Effector memory CD4-positive, alpha-beta T cell (primary cell): ENCODE measurements around the gene TBC1D13.

ENCODE experiments used
- DNase-seq, 3 donors: peaks; one replicate each; pipeline ENCODE4 v3.0.0-alpha.2; 2020
- H3K27ac ChIP-seq: 2 replicates; pipeline ENCODE4 v1.7.0; 2013; ENCODE audit warnings: mild to moderate bottlenecking, low read length, moderate library complexity; ENCODE audit not compliant: insufficient read depth, poor library complexity, severe bottlenecking
- H3K27me3 ChIP-seq: replicated peaks from 2 replicates; pipeline ENCODE4 v1.7.0; 2013; ENCODE audit warnings: mild to moderate bottlenecking, low read length; ENCODE audit not compliant: insufficient read depth, control insufficient read depth, poor library complexity, severe bottlenecking
- H3K36me3 ChIP-seq: 2 replicates; pipeline ENCODE4 v1.7.0; 2013; ENCODE audit warnings: mild to moderate bottlenecking, low read length, moderate library complexity; ENCODE audit not compliant: control insufficient read depth, insufficient read depth
- H3K4me1 ChIP-seq: 2 replicates; pipeline ENCODE4 v1.7.0; 2013; ENCODE audit warnings: low read length, mild to moderate bottlenecking; ENCODE audit not compliant: control insufficient read depth, insufficient read depth, poor library complexity, severe bottlenecking
- H3K4me3 ChIP-seq: 2 replicates; pipeline ENCODE4 v1.7.0; 2013; ENCODE audit warnings: low read length, low read depth, mild to moderate bottlenecking; ENCODE audit not compliant: insufficient read depth, poor library complexity, severe bottlenecking
- H3K9me3 ChIP-seq: 2 replicates; pipeline ENCODE4 v1.7.0; 2013; ENCODE audit warnings: mild to moderate bottlenecking, low read length, moderate library complexity; ENCODE audit not compliant: control insufficient read depth

TBC1D13 gene

DNA sequence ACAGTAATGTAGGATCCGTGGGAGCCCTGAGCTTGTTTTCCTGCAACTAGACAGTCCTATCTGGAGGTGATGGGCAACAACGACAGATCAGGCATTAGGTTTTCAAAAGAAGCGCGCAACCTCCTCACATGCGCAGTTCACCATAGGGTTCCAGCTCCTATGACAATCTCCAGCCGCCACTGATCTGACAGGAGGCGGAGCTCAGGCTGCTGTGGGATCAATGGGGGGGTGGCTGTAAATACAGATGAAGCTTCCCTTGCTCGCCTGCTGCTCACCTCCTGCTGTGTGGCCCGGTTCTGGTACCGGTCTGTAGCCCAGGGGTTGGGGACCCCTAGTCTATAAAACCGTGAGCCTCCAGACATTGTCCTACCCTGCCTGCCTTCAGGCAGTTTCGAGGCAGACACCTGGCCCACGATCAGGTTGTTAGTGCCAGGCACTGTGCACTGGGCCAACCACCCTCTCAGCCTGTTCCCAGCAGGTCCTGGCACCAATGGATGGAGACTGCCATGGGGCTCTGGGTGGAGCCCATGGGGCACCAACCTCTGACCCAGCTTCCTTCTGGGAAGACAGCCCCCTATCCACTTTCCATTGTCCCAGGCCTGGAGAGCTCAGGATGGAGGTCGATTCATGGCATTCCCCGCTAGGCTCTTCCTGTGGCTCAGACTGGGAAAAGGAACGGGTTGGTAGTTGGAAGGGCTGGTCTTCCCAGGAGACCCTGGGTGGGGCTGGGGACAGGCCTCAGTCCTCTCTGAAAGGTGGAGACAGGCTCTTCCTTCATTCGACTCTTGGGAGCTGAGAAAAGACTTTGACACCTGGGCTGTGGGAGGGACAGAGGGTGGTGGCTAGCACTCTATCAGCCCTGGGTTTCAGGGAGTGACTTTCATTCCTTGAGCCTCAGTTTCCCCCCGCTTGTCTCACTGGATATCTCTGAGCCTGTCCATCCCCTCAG, 32.9 kb downstream of the TBC1D13 start:
- no peak overlapping the region for H3K4me3 ChIP-seq

DNA sequence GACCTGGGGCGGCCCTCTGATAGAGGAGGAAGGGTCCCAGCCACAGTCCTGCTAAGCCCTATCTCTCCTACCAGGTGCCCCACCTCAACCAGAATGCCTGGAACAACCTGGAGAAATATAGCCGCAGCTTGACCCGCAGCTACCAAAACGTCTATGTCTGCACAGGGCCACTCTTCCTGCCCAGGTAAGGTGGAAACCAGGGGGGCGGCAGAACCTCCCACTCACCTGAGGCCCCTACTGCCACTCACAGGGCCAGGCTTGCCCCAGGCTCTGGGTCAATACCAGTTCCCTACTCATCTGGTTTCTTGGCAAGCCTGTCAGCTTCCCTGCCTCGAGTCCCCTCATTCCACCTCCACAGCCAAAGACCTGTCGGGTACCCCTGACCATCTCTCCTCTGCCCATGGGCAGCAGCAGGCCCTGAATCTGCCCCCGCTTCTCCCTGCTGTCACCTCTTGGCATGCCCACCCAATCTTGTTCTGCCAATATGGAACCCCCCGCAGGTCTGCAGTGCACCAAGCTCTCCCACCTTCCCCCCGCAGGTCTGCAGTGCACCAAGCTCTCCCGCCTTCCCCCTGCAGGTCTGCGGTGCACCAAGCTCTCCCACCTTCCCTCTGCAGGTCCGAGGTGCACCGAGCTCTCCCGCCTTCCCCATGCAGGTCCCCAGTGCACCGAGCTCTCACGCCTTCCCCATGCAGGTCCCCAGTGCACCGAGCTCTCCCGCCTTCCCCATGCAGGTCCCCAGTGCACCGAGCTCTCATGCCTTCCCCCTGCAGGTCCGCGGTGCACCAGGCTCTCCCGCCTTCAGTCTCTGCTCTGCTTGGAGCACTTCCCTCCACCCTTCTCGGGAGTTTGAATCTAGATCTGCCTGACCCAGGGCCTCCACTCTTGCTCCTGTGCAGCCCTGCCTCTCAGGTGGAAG, 33.9 kb downstream of the TBC1D13 start:
- H3K36me3 ChIP-seq, result peaks cover 34% of the 10 kb centered on the region
- DNase-seq, result no peak
- no peaks in the 10 kb centered on the region for H3K27me3 ChIP-seq
- no peaks in the 10 kb centered on the region for H3K9me3 ChIP-seq
- H3K4me3 ChIP-seq, result no peak overlapping the region
- H3K4me1 ChIP-seq, result peaks cover 4% of the 10 kb centered on the region
- H3K27ac ChIP-seq, result no peak overlapping the region

More for the DNA sequence above, 32.9 kb downstream of the TBC1D13 start:
- Histone ChIP-seq H3K27me3 (no peaks in the 10 kb centered on the region), H3K9me3 (no peaks in the 10 kb centered on the region), H3K27ac (no peak overlapping the region), H3K4me1 (peaks cover 4% of the 10 kb centered on the region), H3K36me3 (peaks cover 30% of the 10 kb centered on the region)
- no peak for DNase-seq

DNA sequence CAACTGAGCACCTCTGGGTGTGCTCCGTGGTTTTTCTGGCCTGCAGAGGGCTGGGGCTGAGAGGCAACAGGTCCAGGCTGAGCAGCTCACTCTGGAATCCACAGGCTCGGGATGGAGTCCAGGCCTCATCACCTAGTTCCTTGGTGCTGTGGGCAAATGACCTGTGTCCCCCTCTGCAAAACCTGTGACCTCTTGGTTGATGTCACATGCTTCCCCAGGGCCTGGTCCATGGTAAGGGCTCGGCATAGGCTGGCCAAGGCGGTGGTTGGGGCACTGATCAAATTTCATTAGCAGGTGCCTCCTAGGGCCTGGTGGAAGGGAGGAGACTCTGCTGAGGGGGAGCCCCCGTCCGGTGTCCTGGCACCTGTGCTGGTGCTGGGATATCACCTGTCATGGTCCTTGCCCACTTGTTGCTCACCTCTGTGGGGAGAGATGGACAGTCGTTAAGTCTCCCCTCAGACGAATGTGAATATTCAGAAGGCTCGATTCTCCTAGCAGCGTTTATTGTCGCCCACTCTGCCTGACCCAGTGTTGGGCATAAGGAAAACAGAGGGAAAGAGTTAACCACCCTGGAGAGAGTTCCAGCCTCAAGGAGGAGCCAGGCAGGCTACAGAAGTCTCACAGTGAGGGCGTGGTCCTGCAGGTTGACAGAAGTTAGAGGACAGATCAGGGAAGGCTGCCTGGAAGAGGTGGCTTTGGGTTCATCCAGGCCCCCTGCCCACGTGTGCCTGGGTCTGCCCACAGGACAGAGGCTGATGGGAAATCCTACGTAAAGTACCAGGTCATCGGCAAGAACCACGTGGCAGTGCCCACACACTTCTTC, 34.7 kb downstream of the TBC1D13 start:
- Histone ChIP-seq H3K27ac (no peak overlapping the region), H3K4me3 (no peak overlapping the region), H3K36me3 (peaks cover 43% of the 10 kb centered on the region), H3K4me1 (peaks cover 4% of the 10 kb centered on the region), H3K9me3 (no peaks in the 10 kb centered on the region), H3K27me3 (no peaks in the 10 kb centered on the region)
- DNase-seq, result no peak

DNA sequence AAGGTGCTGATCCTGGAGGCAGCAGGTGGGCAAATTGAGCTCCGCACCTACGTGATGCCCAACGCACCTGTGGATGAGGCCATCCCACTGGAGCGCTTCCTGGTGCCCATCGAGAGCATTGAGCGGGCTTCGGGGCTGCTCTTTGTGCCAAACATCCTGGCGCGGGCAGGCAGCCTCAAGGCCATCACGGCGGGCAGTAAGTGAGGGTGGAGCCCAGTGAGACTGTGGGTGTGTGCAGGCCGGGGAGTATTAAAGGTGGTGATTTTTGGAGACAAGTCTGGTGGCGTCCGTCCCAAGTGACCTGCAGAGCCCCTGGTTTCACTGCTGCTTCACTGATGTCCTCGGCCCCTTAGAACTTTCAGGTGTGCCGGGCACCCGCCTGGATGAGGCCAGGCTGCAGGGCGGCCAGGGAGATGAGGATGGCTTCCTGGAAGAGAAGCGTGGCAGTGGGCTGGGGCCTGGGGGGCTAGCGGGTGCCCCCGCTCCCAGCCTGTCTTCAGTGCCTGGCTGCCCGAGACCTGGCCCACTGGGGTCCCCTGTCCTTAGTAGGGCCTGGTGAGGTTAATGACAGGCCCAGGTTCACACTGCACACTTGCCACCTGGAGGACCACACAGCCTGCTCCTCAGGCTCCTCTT, 35.5 kb downstream of the TBC1D13 start:
- Histone ChIP-seq H3K4me3 (no peak overlapping the region), H3K36me3 (peaks cover 50% of the 10 kb centered on the region), H3K4me1 (peaks cover 4% of the 10 kb centered on the region), H3K27me3 (no peaks in the 10 kb centered on the region), H3K9me3 (no peaks in the 10 kb centered on the region), H3K27ac (no peak overlapping the region)
- DNase-seq, result no peak

DNA sequence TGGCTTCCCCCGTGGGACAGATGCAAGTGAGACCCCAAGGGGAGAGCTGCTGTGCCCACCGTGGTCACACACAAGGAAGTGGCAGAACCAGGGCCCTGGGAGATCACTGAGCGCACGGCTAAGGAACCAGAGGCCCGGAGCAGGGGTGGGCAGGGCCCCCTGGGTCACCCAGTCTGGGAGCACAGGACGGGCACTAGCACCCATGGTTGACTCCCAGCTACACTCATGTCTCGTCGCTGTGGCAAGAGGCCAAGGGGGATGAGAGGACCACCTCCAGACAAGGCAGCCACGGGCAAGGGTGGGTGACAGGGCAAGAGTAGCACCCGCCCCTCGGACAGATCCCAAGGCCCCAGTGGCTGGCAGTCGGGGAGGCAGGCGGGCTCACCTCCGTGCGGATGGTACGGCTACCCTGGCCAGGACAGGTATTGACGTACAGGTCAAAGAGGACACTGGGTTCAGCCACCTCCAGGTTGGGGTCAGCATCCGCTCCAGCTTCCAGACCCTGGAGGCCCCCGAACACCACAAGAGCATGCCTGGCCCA, 36.4 kb downstream of the TBC1D13 start:
- Histone ChIP-seq H3K27me3 (no peaks in the 10 kb centered on the region), H3K36me3 (peaks cover 50% of the 10 kb centered on the region), H3K4me3 (no peak overlapping the region), H3K4me1 (peaks cover 5% of the 10 kb centered on the region), H3K27ac (no peak overlapping the region), H3K9me3 (no peaks in the 10 kb centered on the region)
- no peak for DNase-seq

DNA sequence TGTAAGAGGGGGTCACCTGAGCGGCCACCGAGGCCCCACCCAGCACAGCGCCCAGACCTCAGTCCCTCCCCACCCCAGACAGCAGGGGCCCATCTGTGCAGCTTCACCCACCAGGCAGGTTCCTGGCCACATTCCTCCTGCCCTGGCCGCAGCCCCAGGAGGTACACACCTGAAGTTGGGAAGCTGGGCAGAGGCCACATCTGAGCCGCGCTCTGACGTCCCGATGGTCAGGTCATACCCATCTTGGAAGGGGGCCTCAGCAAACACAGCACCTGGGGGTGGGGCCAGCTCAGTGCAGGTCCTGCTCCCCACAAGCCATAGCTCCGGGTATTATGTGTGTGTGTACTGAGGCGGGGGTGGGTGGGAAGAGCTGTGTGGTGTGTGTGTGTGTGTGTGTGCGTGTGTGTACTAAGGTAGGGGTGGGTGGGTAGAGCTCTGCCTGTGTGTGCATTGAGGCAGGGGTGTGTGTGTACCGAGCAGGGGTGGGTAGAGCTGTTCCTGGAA, 36.9 kb downstream of the TBC1D13 start:
- Histone ChIP-seq H3K4me3 (no peak overlapping the region), H3K36me3 (peaks cover 50% of the 10 kb centered on the region), H3K4me1 (peaks cover 9% of the 10 kb centered on the region), H3K9me3 (no peaks in the 10 kb centered on the region), H3K27me3 (no peaks in the 10 kb centered on the region), H3K27ac (no peak overlapping the region)
- DNase-seq, result no peak

DNA sequence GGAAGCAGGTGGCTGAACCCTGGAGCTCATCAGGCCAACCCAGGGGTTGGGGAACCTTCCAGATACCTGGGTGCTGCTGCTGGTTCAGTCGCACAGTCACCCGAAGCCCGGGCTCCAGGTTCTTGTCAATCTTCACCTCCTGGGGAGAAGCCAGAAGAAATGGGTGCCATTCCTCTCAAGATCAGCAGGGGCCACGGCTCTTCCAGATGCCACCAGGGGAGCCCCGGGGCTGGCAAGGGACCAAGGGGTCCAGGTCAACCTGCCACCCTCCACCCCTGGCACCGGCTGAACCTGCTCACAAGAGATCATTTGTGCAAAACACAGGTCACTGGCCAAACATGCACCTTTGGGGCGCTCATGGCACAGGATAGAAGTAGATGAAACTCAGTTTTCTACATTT, 37.9 kb downstream of the TBC1D13 start:
- Histone ChIP-seq H3K4me3 (no peak overlapping the region), H3K4me1 (peaks cover 10% of the 10 kb centered on the region), H3K36me3 (peaks cover 50% of the 10 kb centered on the region), H3K27me3 (no peaks in the 10 kb centered on the region), H3K27ac (no peak overlapping the region), H3K9me3 (no peaks in the 10 kb centered on the region)
- DNase-seq, result no peak

DNA sequence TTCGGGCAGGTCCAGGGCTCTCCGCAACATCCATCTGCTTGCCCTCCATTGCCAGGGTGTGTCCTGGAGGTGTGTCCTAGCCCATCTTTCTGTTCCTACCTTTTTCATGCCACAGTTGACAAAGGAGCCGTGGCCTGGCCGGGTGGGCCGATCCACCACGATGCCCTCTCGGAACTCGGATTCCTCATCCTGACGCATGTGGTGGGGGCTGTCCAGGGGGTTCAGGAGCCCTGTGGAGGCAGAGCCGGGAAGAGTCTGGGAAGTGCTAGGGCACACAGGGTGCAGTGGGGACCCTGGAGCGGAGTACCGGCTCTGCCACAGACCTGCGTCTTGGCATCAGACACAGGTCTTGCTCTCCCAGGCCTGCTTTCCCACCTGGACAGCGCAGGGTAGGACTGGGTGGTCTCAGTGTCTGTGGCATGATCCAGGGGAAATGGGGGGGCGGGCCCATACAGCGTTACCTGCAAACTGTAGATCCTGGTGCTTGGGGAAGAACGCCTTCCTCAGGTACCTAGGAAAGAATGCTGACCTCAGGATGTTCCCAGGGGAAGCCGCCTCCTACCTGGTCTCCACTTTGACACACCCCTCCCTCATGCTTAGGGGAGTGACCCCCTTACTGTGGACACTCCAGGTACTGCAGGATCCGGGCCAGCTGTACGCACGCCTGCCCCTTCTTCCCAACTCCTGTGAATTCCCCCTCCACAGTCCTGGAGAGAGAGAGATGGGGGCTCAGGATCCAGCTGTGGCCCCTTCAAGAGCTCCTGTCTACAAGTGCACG, 39.1 kb downstream of the TBC1D13 start:
- Histone ChIP-seq H3K4me1 (peaks cover 14% of the 10 kb centered on the region), H3K9me3 (no peaks in the 10 kb centered on the region), H3K4me3 (no peak overlapping the region), H3K27ac (no peak overlapping the region), H3K27me3 (no peaks in the 10 kb centered on the region), H3K36me3 (peaks cover 50% of the 10 kb centered on the region)
- no peak for DNase-seq
